ENCODE results near the gene SULT1E1. TPM values are rescaled to one million over a fixed set of nuclear protein-coding genes. Genes with fewer than 3 reads are reported as not detected.

Gene SULT1E1
- total and polyA plus RNA-seq, 2 experiments from 2014 or later = not detected

- DNase-seq (ENCODE audit: low read depth in 1 of 2, low spot score in 1 of 2) = no peak
- no peak for TF ChIP-seq CTCF (IDR thresholded peaks at IDR 0.05; ENCODE audit: low read depth, low read length)
- Histone ChIP-seq H3K36me3 (no peaks in the 10 kb centered on the region), H3K9me3 (ENCODE audit: low read depth) (no peaks in the 10 kb centered on the region), H3K4me3 (no peak overlapping the region), H3K27ac (no peak overlapping the region), H3K27me3 (no peaks in the 10 kb centered on the region), H3K4me1 (ENCODE audit: low read depth) (no peaks in the 10 kb centered on the region)
Measured at GRCh38 chr4:69894186-69894585, 34.2 kb upstream of the SULT1E1 start.

GRCh38 chr4:69888336-69888735 is 28.4 kb upstream of the SULT1E1 start:
- Histone ChIP-seq H3K4me1 (ENCODE audit: low read depth) (no peaks in the 10 kb centered on the region), H3K9me3 (ENCODE audit: low read depth) (no peaks in the 10 kb centered on the region), H3K36me3 (no peaks in the 10 kb centered on the region), H3K27me3 (no peaks in the 10 kb centered on the region), H3K4me3 (no peak overlapping the region), H3K27ac (no peak overlapping the region)
- peak in 1 of 2 donors; percentile 16 for DNase-seq (ENCODE audit: low read depth in 1 of 2, low spot score in 1 of 2)
- TF ChIP-seq CTCF (IDR thresholded peaks at IDR 0.05; ENCODE audit: low read depth, low read length) = no peak

- Histone ChIP-seq H3K27me3 (no peaks in the 10 kb centered on the region), H3K27ac (no peak overlapping the region), H3K36me3 (no peaks in the 10 kb centered on the region), H3K9me3 (ENCODE audit: low read depth) (no peaks in the 10 kb centered on the region), H3K4me1 (ENCODE audit: low read depth) (no peaks in the 10 kb centered on the region), H3K4me3 (no peak overlapping the region)
- DNase-seq (ENCODE audit: low read depth in 1 of 2, low spot score in 1 of 2) = no peak
- no peak for TF ChIP-seq CTCF (IDR thresholded peaks at IDR 0.05; ENCODE audit: low read depth, low read length)
Measured at GRCh38 chr4:69882150-69882549, 22.2 kb upstream of the SULT1E1 start.

GRCh38 chr4:69881173-69881773 is 21.3 kb upstream of the SULT1E1 start:
- Histone ChIP-seq H3K27me3 (no peaks in the 10 kb centered on the region), H3K4me3 (no peak overlapping the region), H3K36me3 (no peaks in the 10 kb centered on the region), H3K9me3 (ENCODE audit: low read depth) (no peaks in the 10 kb centered on the region), H3K27ac (no peak overlapping the region), H3K4me1 (ENCODE audit: low read depth) (no peaks in the 10 kb centered on the region)
- DNase-seq (ENCODE audit: low read depth in 1 of 2, low spot score in 1 of 2) = peak; percentile 54 to 77
- peak; percentile 90 for TF ChIP-seq CTCF (IDR thresholded peaks at IDR 0.05; ENCODE audit: low read depth, low read length)

- no peak for TF ChIP-seq CTCF (IDR thresholded peaks at IDR 0.05; ENCODE audit: low read depth, low read length)
- Histone ChIP-seq H3K4me3 (no peak overlapping the region), H3K9me3 (ENCODE audit: low read depth) (no peaks in the 10 kb centered on the region), H3K4me1 (ENCODE audit: low read depth) (no peaks in the 10 kb centered on the region), H3K36me3 (no peaks in the 10 kb centered on the region), H3K27me3 (no peaks in the 10 kb centered on the region), H3K27ac (no peak overlapping the region)
- DNase-seq (ENCODE audit: low read depth in 1 of 2, low spot score in 1 of 2) = peak in 1 of 2 donors; percentile 63
Measured at GRCh38 chr4:69878250-69878649, 18.3 kb upstream of the SULT1E1 start.
